ENCODE data around the gene BCL6.

Gene BCL6

GRCh38 chr3:187673012-187673411 lies 72.3 kb downstream of the BCL6 start:
- no peak for DNase-seq (ENCODE audit: low spot score)

All from CD4-positive, alpha-beta T cell treated with Interleukin-2 at 100 ng/mL for 4 hours (primary cell).